ENCODE results near the gene RGL4.
"Not testable (repeated sequence)": the region's sequence is repeated elsewhere in the genome, so short reads cannot be mapped to it uniquely, and the experiment has no call there.

The RGL4 gene

DNA sequence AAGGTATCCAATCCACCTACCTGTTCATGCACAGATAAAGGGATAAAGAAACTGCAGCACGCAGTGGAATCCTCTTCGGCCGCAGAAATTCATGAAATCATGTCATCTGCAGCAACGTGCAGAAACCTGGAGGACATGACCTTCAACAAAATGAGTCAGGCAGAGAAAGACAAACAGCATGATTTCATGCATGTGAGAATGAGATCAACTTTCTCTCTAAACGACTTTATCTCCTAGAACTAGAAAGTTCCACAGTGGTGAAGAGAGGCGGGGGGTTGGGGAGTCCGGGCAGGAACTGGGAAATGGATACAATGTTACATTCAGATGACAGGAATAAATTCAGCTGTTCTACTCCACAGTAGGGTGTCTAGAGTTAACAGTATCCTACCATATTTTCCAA, 9.9 kb downstream of the RGL4 start:
- DNase-seq, result no peak

DNA sequence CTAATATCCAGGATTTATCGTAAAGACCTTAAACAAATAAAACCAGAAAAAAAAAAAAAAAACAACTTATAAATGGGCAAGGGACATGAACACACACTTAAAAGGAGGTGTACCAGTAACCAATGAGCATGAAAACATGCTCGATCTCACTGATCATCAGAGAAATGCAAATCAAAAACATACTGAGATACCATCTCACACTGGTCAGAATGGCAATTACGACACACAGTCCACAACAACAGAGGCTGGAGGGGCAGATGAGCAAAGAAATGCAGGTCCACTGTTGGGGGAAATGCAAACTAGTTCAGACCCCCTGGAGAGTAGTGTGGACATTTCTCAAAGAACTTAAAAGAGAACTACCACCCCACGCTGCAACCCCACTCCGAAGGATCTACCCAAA, 13.2 kb downstream of the RGL4 start:
- no peak for DNase-seq

DNA sequence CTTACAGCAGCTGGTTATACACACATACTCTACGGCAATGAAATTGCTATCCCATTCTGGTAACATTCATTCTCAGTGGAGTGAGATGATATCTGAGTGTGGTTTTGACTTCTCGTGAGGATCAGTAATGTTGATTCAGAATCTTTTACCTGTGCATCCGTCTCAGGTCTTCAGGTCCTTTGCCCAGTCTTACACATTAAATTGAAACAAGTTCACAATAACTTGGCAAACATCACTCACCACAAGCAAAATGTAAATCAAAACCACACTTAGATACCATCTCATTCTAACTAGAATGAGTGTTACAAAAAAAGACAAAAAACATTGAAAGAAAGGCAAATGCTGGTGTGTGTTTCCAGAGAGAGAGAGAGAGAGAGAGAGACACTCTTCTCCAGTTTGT, 14.0 kb downstream of the RGL4 start:
- DNase-seq, result no peak

DNA sequence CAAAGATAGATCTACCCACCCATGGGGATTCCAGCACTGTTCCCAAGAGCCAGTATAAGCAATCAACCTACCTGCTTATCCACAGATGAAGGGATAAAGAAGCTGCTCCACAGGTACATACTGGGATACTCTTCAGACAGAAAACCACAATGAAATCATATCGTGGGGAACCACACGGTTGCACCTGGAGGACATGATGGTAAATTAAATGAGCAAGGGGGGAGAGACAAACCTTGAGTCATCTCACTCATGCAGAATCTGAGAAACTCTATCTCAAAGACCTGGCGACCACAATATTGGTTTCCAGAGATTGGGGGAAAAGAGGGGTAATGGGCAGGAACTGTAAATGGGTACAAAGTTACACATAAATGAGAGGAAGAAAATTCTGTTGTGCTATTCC, 14.5 kb downstream of the RGL4 start:
- DNase-seq, result no peak

DNA sequence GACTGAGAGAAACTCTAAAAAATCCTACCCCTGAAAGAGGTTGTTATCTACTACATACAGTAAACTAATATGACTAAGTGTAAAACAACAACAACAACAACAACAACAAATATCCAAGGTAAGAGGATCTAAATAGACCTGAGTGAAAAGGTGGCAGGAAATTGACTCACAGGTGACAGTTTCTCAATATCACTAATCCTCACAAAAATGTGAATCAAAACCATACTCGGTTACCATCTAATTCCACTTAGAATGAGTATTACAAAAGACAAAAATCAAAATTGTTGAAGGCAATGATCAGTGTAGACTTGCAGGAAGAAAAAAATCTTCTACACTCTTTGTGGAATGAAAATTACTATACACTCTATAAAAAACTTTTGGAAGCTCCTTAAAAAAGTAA, 17.5 kb downstream of the RGL4 start:
- DNase-seq, result no peak

DNA sequence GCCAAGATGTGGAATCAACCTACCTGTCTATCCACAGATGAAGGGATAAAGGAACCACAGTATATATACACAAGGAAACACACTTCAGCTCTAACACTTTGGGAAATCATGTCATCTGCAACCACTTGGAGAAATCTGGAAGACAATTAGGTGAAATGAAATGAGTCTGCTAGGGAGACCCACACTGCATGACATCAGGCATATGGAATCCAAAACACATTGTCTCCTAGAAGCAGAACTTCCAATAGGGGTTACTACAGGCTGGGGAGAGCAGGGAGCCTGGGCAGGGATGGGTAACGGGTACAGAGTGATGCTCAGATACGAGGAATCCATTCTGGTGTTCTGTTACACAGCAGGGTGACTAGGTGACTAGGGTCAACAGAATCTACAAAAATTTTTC, 18.3 kb downstream of the RGL4 start:
- DNase-seq, result no peak

DNA sequence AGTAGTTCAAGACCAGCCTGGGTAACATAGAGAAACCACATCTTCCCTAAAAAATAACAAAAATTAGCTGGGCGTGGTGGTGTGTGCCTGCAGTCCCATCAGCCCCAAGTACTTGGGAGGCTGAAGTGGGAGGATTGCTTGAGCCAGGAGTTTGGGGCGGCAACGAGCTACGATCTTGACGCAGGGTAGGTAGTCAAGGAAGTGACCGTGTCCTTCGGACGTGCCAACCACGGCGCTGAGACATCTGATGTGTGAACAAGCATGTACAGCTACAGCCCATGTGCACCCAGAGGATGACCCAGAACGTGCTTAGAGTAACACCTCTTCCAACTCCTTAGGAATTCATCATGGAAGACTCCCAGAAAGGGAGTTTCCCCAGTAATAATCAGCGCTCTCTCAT, 21.4 kb downstream of the RGL4 start:
- no peak for DNase-seq

DNA sequence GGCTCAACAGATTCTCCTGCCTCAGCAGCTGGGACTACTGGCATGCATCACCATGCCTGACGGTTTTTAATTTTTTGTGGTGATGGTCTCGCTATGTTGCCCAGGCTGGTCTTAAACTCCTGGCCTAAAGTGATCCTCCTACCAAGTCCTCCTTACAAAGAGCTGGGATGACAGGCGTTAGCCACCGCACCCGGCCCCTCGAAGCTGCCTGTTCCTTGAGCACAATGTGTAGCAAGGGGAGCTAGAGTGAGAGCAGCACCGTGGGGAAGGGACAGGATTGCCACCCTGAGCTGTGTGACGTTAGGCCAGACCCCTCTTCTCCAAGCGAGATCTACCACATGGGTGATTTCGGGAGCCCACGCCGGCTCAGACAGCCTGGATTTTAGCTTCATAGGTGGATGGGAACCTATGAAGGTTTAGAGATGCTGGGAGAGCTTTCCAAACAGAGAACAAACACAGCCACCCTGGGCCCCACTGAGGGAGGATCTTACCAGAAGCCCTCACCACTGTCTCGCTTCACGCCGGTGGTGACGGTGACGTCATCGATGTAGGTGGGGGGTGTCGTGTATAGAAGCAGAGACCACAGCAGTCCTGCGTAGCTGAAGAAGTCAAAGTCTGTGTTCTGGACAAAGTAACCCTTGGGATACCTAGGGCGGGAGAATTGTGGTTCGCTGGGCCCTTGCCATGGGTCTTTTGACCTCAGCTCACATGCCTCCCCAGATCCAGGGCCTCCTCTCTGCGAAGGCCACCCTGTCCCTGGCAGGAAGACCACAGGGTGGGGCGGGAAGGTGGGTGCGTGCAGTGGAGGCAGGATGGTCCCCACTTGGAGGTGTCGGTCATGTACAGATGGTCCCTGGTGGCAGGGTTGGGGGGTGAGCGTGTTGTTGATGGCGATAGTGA, 23.1 kb downstream of the RGL4 start:
- no peak for DNase-seq

DNA sequence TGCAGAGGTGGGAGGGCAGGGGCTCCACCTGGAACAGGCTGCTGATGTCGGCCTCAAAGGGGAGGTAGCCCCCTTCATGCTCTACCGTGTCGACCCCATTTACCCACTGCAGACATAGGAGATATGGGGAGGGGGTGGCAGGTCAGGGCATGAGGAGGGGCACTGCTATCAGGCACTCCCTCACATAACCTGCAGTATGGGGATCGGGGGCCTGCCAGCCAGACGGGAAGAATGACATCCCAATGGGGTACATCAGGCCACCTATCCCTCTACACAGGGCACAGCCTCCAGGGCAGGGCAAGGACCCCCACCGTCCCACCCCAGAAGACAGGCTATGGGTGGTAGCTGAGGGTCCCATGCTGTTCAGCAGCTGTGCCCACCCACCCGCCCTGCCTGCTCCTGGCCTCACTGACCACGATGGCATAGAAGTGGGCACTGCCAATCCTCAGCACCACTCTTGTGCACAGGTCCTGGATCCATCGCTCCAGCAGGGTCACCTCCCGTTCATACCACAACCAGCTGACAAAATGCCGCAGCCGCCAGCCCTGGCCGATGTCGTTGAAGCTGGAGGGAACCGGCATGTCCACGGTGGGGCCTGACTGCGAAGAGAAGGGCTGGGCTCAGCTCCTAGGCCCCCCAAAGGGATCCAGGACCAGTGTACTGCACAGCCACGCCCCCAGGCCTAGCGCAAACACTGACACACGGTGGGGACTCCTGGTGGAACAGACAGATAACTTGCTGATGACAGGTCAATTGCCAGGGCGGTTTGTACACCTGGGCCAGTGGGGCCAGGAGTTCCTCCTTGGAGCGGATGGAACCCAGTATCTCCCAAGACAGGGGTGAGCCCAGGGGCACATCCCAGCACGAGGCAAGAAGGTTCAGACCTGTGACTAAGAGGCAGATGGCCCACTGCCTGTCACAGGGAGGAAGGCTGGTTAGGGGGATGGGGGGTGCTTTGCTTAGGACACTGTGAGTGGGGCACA, 24.1 kb downstream of the RGL4 start:
- DNase-seq, result no peak

DNA sequence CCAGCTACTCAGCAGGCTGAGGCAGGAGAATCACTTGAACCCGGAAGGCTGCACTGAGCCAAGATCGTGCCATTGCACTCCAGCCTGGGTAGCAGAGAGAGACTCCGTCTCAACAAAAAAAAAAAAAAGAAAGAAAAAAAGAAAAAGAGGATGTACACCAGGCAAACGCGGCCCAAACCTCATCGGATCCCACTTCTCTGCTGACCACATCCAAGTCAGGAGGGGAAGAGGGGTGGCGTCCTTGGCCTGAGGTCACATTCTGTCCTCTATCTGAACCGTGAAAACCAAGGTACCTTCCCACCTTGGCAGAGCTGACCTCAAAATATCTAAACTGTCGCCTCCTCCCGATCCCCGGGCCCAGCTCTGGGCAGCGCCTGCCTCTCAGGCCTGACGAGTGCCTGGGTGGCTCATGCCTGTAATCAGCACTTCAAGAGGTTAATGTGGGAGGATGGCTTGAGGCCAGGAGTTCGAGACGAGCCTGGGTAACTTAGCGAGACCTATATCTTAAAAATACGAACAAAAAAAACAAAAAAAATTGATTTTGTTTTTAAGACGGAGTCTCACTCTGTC, 25.1 kb downstream of the RGL4 start:
- no peak for DNase-seq

DNA sequence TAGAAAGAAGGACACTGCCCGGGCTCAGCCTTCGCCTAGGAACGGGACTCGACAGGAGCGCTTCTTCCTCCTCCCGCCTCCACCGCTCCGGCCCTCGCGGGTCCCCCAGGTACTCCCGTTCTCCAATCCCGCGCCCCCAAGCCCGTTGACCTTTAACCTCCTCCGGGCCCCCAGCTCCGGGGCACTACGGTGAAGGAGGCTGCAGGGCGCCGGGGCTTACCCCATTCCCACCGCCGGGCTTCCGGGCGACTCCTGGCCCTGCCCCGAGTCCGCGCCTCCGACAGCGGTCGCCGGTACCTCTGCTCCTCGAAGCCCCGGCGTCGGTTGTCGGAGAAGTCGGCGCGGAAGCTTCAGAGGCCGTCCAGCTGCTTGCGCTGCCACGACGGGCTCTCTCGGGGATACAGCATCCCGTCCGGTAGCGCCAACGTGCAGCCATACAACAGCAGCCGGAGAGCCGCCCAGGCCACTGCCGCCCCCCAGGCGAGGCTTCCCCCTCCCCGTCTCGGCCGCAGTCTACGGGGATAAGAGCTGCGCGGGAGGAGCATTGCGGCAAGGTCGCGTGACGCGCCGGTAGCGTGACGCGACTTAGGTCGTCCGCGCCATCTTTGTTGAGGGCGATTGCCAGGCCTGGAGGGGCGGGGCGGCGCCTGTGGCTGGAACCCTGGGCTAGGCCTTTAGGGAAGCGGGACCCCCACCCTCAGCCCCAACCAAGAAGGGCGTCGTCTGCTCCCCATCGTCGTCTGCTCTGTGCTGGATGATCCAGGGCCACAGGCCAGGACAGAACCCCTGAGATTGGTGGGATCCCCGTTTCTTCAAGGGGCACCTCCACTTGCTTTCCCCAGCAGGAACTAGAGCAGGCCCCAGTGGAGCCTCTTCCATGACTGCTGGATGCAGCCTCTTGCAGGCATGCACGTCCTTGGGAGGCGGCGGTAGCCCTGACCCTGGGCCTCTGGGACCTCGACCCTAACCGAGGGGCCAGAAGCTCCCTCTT, 26.3 kb downstream of the RGL4 start:
- peak; percentile 94 for DNase-seq

DNA sequence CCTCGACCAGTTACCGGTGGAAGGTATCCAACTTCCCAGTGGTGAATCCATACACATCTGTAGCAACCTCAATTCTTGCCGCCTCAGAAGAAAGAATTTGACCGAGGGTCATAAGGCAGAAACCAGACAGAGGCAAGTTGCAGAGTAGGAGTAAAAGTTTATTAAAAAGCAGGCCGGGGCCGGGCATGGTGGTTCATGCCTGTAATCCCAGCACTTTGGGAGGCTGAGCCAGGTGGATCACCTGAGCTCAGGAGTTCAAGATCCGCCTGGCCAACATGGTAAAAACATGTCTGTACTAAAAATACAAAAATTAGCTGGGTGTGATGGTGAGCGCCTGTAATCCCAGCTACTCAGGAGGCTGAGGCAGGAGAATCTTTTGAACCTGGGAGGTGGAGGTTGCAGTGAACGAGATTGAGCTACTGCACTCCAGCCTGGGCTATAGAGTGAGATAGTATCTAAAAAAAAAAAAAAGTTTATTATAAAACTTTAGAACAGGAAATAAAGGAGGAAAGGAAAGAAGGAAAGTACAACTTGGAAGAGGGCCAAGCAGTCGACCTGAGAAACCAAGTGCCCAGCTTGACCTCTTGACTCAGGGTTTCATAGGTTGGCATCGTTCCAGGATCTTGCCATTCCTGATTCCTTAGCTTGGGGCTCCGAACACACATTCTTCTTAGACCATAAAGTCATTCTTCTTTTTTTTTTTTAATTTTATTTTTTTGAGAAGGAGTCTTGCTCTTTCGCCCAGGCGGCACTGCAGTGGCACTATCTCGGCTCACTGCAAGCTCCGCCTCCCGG, 27.8 kb downstream of the RGL4 start:
- DNase-seq, result no peak

DNA sequence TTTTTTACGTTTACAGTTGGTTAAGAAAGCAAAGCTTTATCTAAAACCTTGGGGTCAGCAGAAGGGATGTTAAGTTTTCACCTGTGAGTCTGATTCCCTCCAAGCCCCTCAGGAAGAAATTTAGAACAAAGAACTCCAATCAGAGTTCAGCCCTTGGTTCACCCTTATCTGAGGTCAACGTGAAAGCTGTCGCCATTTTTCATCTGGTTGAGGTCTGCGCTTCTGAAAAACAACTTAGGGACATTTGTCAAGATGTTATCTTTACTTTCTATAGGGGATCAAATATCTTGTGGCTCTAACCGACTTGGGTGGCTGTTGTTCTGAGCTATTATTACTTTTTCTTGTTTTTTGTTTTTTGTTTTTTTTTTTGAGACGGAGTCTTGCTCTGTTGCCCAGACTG, 30.0 kb downstream of the RGL4 start:
- DNase-seq, result no peak

DNA sequence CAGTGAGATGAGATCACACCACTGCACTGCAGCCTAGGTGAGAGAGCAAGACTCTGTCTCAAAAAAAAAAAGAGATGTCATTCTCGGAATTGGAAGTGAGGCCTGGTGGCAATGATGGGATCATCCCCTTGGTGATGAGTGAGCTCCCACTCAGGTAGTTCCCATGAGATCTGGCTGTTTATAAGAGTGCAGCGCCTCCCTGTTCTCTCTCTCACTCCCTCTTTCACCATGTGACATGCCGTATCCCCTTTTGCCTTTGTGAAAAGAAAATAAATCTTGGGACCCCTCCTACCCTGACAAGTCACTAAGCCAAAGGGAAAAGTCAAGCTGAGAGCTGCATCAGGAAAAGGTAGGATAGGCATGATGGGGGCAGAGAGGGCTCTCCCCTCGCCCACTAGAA, 31.3 kb downstream of the RGL4 start:
- DNase-seq, result no peak

DNA sequence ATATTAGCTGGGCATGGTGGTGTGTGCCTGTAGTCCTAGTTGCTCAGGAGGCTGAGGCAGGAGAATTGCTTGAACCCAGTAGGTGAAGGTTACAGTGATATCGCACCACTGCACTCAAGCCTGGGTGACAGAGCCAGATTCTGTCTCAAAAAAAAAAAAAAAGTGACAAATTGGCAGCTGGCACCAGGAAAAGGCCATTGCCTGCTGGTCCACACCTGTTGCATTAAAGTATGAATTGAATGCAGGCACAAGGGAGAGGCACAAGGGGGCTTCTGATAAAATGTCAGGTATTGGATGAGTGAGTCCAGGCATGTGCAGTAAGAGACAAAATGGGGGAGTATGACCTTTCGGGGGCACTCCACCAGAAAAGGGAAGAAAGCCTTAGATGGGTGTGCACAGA, 31.9 kb downstream of the RGL4 start:
- DNase-seq, result no peak

DNA sequence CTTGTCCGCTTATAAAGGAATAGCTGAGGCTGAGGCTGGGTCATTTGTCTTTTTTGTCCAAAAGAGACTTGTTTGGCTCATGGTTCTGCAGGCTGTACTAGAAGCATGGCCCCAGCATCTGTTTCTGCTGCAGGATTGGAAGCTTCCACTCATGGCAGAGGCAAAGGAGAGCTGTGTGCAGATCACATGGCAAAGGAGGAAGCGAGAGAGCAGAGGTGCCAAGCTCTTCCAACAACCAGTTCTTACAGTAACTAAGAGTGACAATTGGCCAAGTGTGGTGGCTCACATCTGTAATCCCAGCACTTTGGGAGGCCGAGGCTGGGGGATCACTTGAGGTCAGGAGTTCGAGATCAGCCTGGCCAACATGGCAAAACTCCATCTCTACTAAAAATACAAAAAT, 37.3 kb downstream of the RGL4 start:
- not testable (repeated sequence) for DNase-seq

DNA sequence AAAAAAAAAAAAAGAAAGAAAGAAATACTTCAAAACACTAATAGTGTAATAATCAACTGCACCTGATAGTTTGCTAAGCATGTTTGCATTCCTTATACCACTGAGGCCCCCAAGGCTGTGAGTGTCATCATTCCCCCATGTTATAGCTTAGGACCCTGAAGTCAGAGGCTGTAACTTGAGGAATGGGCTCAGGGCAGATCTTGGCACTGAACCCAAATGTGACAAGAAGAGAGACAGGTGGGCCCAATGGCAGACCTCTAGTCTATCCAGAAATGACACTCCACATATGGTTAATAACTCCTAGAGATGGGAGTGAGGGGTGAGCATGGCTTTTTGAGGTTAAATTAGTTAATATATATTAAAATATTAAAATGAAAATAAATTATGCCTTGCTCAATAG, 46.9 kb downstream of the RGL4 start:
- DNase-seq, result no peak

DNA sequence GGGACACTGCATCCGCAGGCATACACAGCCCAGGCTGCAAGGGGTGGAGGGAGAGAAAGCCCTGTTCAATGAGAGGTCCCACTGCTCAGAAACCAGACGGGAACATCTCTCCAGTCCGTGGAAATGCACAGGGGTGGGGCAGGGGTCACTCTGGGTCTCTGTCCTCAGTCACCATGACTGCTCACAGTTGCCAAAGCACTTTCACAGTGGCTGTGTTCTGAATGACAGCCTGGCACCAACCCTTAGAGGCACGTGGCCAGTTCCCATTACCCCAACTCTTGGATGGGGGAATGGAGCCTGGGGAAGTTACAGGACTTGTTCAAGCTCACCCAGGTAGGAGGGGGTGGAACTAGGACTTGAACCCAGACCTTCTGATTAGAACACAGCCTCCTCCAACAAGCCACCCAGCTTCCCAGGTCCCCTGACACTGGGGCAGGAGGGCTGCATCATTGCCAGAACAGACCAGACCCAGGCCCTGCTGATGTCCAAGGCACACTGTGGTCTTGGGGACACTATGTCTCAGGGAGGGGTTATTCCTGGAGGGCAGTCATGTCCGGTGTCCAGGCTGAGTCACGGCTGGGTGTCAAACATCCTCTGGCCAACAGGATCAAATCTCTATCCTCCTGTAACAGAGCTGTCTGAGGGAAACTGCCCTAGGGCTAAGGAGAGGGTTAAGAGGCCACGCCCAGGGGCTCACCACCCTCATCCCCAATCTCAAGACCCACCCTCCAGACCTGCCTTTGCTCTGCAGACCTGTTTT, 51.9 kb downstream of the RGL4 start:
- DNase-seq, result no peak

DNA sequence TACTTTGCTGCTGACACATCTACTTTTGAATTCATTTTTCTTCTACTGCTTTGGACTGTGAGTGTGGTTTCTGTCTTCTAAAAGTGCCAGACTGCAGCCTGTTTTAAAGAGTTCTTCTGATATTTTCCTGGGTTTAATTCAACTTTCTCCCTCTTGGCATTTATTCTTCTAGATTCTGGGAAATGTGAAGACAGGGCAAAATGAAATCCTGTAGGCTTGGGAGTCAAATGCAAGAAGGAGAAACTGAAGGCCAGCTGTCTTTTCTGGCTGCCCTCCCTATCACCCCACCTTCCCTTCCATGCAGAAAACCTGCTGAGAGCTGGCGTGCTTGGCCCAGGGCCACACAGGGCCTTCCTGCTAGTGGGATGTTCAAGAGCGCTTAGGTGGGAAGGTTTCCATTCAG, 52.5 kb downstream of the RGL4 start:
- no peak for DNase-seq

DNA sequence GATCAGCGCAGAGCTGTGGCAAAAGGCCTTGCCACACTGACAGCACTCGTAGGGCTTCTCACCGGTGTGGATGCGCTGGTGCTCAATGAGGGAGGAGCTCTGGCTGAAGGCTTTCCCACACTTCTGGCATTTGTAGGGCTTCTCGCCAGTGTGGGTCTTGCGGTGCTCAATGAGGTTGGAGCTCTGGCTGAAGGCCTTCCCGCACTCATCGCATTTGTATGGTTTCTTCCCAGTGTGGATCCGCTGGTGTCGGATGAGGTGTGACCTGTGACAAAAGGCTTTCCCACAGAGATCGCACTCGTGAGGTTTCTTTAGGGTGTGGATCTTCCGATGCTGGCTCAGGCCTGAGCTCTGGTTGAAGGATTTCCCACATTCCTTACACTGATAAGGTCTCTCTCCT, 53.2 kb downstream of the RGL4 start:
- DNase-seq, result no peak

DNA sequence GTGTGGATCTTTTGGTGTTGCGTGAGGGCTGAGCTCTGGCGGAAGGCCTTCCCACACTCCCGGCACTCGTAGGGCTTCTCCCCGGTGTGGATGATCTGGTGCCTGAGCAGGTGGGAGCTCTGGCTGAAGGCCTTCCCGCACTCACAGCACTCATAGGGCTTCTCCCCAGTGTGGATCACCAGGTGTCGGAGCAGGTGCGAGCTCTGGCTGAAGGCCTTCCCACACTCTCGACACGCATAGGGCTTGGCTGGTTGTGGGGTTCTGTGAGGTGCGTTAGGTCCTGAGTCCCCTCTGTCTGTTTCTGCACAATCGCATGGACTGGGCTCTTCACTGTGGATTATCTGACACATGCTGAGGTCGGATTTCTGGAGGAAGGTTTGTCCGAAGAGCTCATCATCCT, 53.7 kb downstream of the RGL4 start:
- no peak for DNase-seq
